SK-N-MC (cell line): ENCODE results near the gene SLAMF1.
A peak's percentile ranks its signal among the peaks of the same experiment; 100 is the strongest.

ENCODE experiments used
- DNase-seq: peaks from one replicate; pipeline ENCODE4 v3.0.0-alpha.2; 2011; ENCODE audit warnings: low read depth, low spot score
- H3K27ac ChIP-seq: fragments of 200-600 bp; sonication (generic); 2 replicates; pipeline ENCODE4 v1.5.1; 2016; ENCODE audit warnings: mixed run types
- H3K36me3 ChIP-seq: fragments of 200-600 bp; sonication (generic); 2 replicates; pipeline ENCODE4 v1.6.1; 2017; ENCODE audit warnings: antibody characterized with exemption, low read length, mixed read lengths; ENCODE audit not compliant: insufficient read depth
- H3K4me3 ChIP-seq: fragments of 200-600 bp; sonication (generic); 2 replicates; pipeline ENCODE4 v1.5.1; 2016
- H3K9ac ChIP-seq: fragments of 200-600 bp; sonication (generic); 2 replicates; pipeline ENCODE4 v1.8.0; 2017; ENCODE audit warnings: mixed run types, mixed read lengths; ENCODE audit not compliant: insufficient read length
- H3K9me3 ChIP-seq: fragments of 200-600 bp; sonication (generic); 2 replicates; pipeline ENCODE4 v1.6.1; 2017; ENCODE audit warnings: low read depth, mild to moderate bottlenecking, antibody characterized with exemption, low read length, moderate library complexity, mixed read lengths
- EZH2 ChIP-seq: fragments of 200-600 bp; sonication (generic); IDR thresholded peaks from one replicate; pipeline ENCODE4 v1.6.1; 2017; ENCODE audit warnings: antibody characterized with exemption
- FOXP2 ChIP-seq: optimal IDR thresholded peaks from 2 replicates; pipeline ENCODE3; 2011; ENCODE audit warnings: mild to moderate bottlenecking, moderate library complexity; ENCODE audit not compliant: insufficient read depth; ENCODE audit errors: extremely low read length, control extremely low read depth
- POLR2AphosphoS5 ChIP-seq: IDR thresholded peaks from 2 replicates; pipeline ENCODE4 v1.6.1; 2012; ENCODE audit warnings: mild to moderate bottlenecking, low read depth, low read length, borderline replicate concordance

The SLAMF1 gene

GRCh38 chr1:160607672-160608032 is 39.2 kb downstream of the SLAMF1 start:
- no peak overlapping the region for H3K27ac ChIP-seq

GRCh38 chr1:160607011-160607671 is 39.7 kb downstream of the SLAMF1 start:
- Histone ChIP-seq H3K9ac (no peak overlapping the region), H3K36me3 (no peaks in the 10 kb centered on the region), H3K9me3 (no peaks in the 10 kb centered on the region), H3K4me3 (no peak overlapping the region), H3K27ac (no peak overlapping the region)
- DNase-seq: peak; percentile 24
- TF ChIP-seq EZH2 (no peak), POLR2AphosphoS5 (no peak), FOXP2 (no peak)

More at GRCh38 chr1:160607672-160608032, 39.2 kb downstream of the SLAMF1 start:
- Histone ChIP-seq H3K36me3 (no peaks in the 10 kb centered on the region), H3K9ac (no peak overlapping the region), H3K4me3 (no peak overlapping the region), H3K9me3 (no peaks in the 10 kb centered on the region)
- TF ChIP-seq FOXP2: no peak
- no peak for TF ChIP-seq EZH2
- no peak for TF ChIP-seq POLR2AphosphoS5
- DNase-seq: no peak

DNA sequence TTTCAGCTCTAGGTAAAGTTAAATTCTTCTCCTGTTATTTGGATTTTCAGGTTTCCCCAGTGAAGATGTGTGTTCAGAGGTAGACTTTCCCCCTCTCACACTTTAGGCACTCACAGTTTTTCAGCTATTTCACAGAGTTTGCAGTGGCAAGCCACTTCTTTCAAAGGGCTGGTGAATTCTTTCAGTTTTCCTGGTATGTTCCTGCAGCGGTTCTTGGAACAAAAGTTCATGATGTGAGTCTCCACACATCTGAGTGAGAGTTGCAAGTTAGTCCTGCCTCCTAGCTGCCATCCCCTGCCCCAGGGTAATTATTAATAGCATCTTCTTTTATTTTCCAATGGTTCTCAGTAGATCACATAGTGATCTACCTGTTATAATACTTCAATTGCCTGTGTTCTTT is 40.2 kb downstream of the SLAMF1 start:
- Histone ChIP-seq H3K4me3 (no peak overlapping the region), H3K9ac (no peak overlapping the region), H3K36me3 (no peaks in the 10 kb centered on the region), H3K9me3 (no peaks in the 10 kb centered on the region), H3K27ac (no peak overlapping the region)
- TF ChIP-seq POLR2AphosphoS5 (no peak), EZH2 (no peak), FOXP2 (no peak)
- no peak for DNase-seq

DNA sequence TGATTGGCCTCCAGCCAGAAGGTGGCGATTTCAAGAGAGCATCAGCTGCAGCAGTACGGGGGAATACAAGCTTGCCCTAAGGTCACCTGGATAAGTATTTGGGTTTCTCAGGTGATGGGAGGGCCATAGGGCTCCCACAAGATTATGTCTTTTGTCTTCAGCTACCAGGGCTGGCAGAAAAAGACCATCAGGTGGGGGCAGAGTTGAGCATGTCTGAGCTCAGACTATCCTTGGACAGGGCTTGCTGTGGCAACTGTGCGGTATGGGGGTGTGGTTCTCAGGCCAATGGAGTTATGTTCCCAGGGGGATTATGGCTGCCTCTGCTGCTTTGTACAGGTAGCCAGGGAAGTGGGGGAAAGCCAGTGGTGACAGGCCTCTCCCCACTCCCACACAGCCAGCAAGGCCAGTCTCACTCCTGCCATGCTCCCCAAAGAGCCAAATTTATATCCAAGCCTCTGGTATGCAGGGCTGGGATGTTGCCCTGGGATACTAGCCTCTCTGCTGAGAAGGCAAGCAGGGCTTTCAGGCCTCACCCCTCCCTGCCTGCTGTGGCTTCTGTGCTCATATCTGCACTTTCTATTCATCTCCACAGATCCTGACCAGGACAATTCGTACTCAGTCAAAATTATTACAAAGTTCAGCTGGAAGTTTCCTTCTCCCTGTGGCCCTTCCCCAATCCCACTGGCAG is 40.9 kb downstream of the SLAMF1 start:
- no peak for TF ChIP-seq FOXP2
- TF ChIP-seq EZH2: no peak
- no peak for TF ChIP-seq POLR2AphosphoS5
- no peak overlapping the region for H3K9ac ChIP-seq
- no peak overlapping the region for H3K27ac ChIP-seq
- no peaks in the 10 kb centered on the region for H3K9me3 ChIP-seq
- no peak for DNase-seq
- H3K4me3 ChIP-seq: no peak overlapping the region
- H3K36me3 ChIP-seq: no peaks in the 10 kb centered on the region

GRCh38 chr1:160605205-160605604 is 41.6 kb downstream of the SLAMF1 start:
- DNase-seq: no peak
- no peak overlapping the region for H3K4me3 ChIP-seq
- no peak overlapping the region for H3K9ac ChIP-seq
- no peaks in the 10 kb centered on the region for H3K36me3 ChIP-seq
- H3K27ac ChIP-seq: no peak overlapping the region
- H3K9me3 ChIP-seq: no peaks in the 10 kb centered on the region
- TF ChIP-seq POLR2AphosphoS5 (no peak), EZH2 (no peak), FOXP2 (no peak)

GRCh38 chr1:160597705-160598104 is 49.1 kb downstream of the SLAMF1 start:
- TF ChIP-seq EZH2 (no peak), FOXP2 (no peak), POLR2AphosphoS5 (no peak)
- Histone ChIP-seq H3K4me3 (no peak overlapping the region), H3K9me3 (no peaks in the 10 kb centered on the region), H3K27ac (no peak overlapping the region), H3K9ac (no peak overlapping the region), H3K36me3 (no peaks in the 10 kb centered on the region)
- no peak for DNase-seq

GRCh38 chr1:160597051-160597450 is 49.8 kb downstream of the SLAMF1 start:
- no peak overlapping the region for H3K4me3 ChIP-seq
- H3K36me3 ChIP-seq: no peaks in the 10 kb centered on the region
- TF ChIP-seq POLR2AphosphoS5: no peak
- H3K27ac ChIP-seq: no peak overlapping the region
- no peaks in the 10 kb centered on the region for H3K9me3 ChIP-seq
- DNase-seq: no peak
- no peak overlapping the region for H3K9ac ChIP-seq

DNA sequence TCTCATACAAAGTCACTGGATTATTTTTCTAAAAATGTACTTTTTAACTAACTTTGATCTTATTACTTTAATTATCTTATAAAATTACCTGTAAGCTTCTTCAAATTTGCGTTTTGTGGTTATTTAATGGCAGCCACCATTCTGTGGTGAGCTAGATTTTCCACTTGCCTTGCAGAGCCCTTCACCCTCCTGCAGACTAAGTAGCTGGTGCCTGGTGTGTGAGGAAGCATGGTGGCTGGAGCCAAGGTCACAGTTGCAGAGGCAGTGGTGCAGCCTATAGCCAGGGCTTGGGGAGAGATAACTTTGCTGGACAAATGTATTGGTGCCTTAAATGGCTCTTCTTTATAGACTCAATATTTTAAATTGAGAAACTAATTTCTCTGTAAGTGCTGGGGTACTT is 56.4 kb downstream of the SLAMF1 start:
- no peak for DNase-seq
- no peak overlapping the region for H3K27ac ChIP-seq

More for the DNA sequence above, 56.4 kb downstream of the SLAMF1 start:
- H3K4me3 ChIP-seq: no peak overlapping the region
- no peaks in the 10 kb centered on the region for H3K36me3 ChIP-seq
- H3K9ac ChIP-seq: no peak overlapping the region
- no peak for TF ChIP-seq FOXP2
- TF ChIP-seq EZH2: no peak
- TF ChIP-seq POLR2AphosphoS5: no peak
- no peaks in the 10 kb centered on the region for H3K9me3 ChIP-seq
